ENCODE measurements around the gene GSDMA. TPM values are rescaled to one million over a fixed set of nuclear protein-coding genes. Genes with fewer than 3 reads are reported as not detected.

GSDMA gene
- total RNA-seq, 8 experiments from 2014 or later = 0.09 to 0.33 (median 0.17) TPM; not detected in 5

DNA sequence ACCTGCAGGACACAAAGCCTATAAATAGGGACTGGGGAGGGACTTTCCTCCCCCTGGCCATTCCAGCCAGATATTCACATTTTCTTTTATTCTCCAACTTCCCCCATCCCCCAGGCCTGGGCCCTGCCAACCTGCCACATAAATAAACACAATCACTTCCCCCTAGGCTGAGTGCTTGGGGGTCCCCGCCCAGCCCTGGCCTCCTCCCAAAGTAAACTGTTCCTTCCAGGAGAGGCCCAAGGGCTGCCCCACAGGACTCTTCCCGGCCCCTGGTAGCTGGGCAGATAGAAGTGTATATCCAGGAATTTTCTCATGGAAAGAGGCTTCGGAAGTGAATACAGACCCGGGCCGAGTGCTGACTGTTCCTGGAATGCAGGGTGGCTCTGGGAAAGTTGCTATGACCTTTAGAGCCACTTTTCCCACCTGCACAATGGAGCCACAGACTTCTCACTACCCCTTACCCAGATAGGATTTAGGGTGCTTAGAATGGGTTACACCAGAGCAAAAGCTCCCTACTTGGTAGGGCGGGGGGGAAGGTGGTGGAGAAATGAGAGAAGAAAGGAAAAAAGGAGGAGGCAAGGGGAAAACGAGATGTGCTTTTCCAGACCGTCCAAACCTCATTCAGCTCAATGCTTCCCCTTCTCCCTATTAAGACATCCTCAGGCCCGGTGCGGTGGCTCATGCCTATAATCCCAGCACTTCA, 60.9 kb downstream of the GSDMA start:
- no peak overlapping the region for H3K27ac ChIP-seq
- no peaks in the 10 kb centered on the region for H3K4me1 ChIP-seq (replicated peaks in 1 of 2)
- WGBS, 10 experiments = 78 to 88% (median 82%) methylated on average over 3 to 7 of the region's 10 CpGs; no CpG with 5 or more reads in 7 of the 10 experiments
- peak in 2 of 8 experiments; percentile 9 to 75 for ATAC-seq (replicated peaks in 6 of 8)
- no peak overlapping the region for H3K4me3 ChIP-seq
- in situ Hi-C loops (cut with MboI; ENCODE audit: low pct_unique_long_range_greater_than_20kb in 2 of 9, low sequenced_read_pairs in 9 of 9, unreplicated experiment in 9 of 9) = loop anchor here in 3 of 9 experiments (25.0 kb wide), 1 partner anchor 264 kb away; the partner anchor contains the start of gene CDC6 (in 3 of the 3)

DNA sequence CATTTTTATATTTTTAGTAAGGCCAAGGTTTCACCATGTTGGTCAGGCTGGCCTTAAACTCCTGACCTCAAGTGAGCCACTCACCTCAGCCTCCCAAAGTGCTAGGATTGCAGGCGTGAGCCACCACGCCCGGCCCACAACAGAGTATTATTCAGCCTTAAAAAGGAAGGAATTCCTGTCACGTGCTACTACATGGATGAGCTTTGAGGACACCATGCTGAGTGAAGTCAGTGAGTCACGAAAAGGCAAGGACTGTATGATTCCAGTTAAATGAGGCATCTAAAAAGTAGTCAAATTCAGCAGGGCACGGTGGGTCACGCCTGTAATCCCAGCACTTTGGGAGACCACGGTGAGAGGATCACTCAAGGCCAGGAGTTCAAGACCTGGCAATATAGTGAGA, 62.1 kb downstream of the GSDMA start:
- no peak overlapping the region for H3K4me3 ChIP-seq
- 64 to 94% (median 90%) methylated on average over 1 to 6 of the region's 8 CpGs; no CpG with 5 or more reads in 2 of the 10 experiments for WGBS, 10 experiments
- no peak for ATAC-seq (replicated peaks in 6 of 8)
- in situ Hi-C loops (cut with MboI; ENCODE audit: low pct_unique_long_range_greater_than_20kb in 2 of 9, low sequenced_read_pairs in 9 of 9, unreplicated experiment in 9 of 9) = loop anchor here in 3 of 9 experiments (25.0 kb wide), 1 partner anchor 262 kb away; the partner anchor contains the start of gene CDC6 (in 3 of the 3)
- no peak overlapping the region for H3K27ac ChIP-seq
- H3K4me1 ChIP-seq (replicated peaks in 1 of 2) = no peaks in the 10 kb centered on the region

DNA sequence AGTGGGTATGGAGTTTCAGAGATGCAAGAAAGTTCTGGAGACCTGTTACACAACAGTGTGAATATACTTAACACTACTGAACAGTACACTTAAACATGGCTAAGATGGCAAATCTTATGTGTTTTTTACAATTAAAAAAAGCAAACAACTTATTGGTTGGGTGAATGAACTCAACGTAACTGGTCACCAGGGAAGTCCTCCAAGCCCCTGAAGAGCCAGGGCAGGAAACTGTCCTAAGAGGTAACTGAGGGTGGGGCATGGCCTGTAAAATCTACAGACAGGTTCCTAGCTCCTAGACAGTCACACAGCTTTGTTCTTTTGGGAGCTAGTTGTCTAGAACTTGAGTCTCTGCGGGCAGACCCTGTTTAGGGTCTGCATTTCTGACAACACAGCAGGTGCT, 62.8 kb downstream of the GSDMA start:
- WGBS, 10 experiments = 100% methylated on average over 1 to 2 of the region's 2 CpGs; no CpG with 5 or more reads in 5 of the 10 experiments
- Histone ChIP-seq H3K27ac (no peak overlapping the region), H3K4me3 (no peak overlapping the region), H3K4me1 (replicated peaks in 1 of 2) (no peaks in the 10 kb centered on the region)
- no peak for ATAC-seq (replicated peaks in 6 of 8)
- in situ Hi-C loops (cut with MboI; ENCODE audit: low pct_unique_long_range_greater_than_20kb in 2 of 9, low sequenced_read_pairs in 9 of 9, unreplicated experiment in 9 of 9) = no loop called here

DNA sequence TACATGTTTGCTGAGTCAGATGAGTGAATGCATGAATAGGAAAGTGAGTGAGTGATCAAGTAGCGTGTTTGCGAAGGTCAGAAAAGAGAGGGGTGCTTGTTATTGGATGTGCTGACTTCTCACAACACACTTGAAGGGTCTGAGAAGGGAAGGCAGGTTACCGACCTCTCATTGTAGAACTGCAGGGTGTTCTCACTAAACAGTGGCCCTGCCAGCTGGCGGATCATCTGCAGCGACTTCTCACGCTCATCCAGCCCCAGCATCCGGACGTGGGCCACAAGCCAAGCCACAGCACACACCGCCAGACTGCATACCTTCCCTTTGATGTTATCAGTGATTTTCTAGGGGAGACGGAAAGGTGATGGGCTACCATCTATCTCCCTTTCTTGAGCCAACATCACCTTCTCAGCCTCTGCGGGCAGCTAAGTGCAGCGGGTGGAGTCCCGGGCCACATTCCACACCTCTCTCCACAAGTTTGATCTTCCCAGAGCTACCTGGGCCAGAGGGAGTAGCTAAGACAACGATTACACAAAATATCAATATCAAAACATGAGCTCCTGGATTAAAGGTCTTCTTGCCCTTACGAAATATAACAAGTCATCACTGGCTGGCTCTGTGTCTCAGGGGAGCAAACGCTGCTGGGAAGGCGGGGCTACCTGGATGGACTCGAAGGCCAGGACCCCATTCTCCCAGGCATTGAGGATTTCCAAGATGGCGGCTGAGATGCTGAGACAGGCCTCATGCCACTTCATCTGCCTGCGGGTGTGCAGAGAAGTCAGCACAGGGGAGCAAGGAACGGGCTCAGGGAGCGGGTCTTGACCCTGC, 63.4 kb downstream of the GSDMA start:
- no peak for ATAC-seq (replicated peaks in 6 of 8)
- Histone ChIP-seq H3K27ac (no peak overlapping the region), H3K4me1 (replicated peaks in 1 of 2) (no peaks in the 10 kb centered on the region), H3K4me3 (no peak overlapping the region)
- 60 to 100% (median 88%) methylated on average over 1 to 14 of the region's 22 CpGs; no CpG with 5 or more reads in 2 of the 10 experiments for WGBS, 10 experiments
- in situ Hi-C loops (cut with MboI; ENCODE audit: low pct_unique_long_range_greater_than_20kb in 2 of 9, low sequenced_read_pairs in 9 of 9, unreplicated experiment in 9 of 9) = no loop called here

DNA sequence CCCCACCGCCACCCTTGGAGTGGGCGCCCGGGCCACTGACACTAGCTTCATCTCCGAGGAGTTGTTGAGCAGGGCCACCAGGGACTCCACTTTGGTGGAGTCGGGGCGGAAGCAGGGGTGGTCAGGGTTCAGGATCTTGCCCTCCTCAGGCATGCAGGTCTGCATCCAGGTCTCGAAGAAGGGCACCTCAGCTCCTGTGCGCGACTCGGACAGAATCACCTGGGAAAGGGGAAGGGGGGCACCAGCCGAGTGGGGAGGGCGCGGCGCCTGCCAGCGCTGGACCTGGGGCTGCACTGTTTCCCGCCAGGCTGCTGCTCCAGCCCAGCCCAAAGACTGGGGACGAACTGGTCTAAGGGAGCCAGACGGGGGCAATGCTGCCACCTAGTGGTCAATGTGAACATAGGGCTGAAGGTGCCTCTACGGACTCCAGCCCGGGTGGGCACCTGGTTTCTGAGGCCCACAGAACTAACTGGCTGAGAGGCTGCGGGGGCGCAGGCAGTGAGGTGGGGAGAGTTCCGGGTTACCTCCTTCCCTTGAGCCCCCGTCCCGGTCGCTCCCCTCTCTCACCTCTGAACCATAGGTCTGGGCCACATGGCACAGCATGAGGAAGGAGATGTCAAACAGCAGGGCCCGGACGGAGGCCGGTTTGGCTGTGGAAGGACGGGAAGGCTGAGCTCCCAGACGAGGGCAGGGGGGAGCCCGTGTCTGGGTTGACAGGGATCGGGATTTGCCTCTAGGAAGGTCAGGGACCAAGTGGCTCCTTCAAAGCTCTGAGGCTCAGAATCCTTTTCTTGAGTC, 64.2 kb downstream of the GSDMA start:
- in situ Hi-C loops (cut with MboI; ENCODE audit: low pct_unique_long_range_greater_than_20kb in 2 of 9, low sequenced_read_pairs in 9 of 9, unreplicated experiment in 9 of 9) = no loop called here
- ATAC-seq (replicated peaks in 6 of 8) = peak; percentile 88 to 98 (median 94)
- WGBS, 10 experiments = 7 to 100% (median 20%) methylated on average over 1 to 9 of the region's 33 CpGs; no CpG with 5 or more reads in 2 of the 10 experiments

More for the DNA sequence above, 64.2 kb downstream of the GSDMA start:
- Histone ChIP-seq H3K27ac (no peak overlapping the region), H3K4me1 (replicated peaks in 1 of 2) (no peaks in the 10 kb centered on the region), H3K4me3 (no peak overlapping the region)

Other genes with a start within 250 kb of the GSDMA start
- 10 to 100 TPM; 27.2 to 59.3 (median 40.5) TPM for gene MIEN1, start 232.5 kb upstream of the GSDMA start, total RNA-seq
- gene GRB7, start 225.1 kb upstream of the GSDMA start, total RNA-seq = 1 to 10 TPM in 4 of 8 experiments, under 1 TPM in 1, not detected in 3; 0.83 to 2.6 (median 1.8) TPM
- gene IKZF3, start 98.7 kb upstream of the GSDMA start, total RNA-seq = 1 to 10 TPM in 1 of 8 experiments, under 1 TPM in 6, not detected in 1; under 0.01 to 1.7 (median 0.19) TPM
- under 1 TPM in 1 of 8 experiments, not detected in 7; 0.14 TPM for gene ZPBP2, start 94.8 kb upstream of the GSDMA start, total RNA-seq
- 10 to 100 TPM in 2 of 8 experiments, 1 to 10 TPM in 6; 2.9 to 12.0 (median 6.5) TPM for gene GSDMB, start 44.4 kb upstream of the GSDMA start, total RNA-seq
- 100 to 1,000 TPM in 1 of 8 experiments, 10 to 100 TPM in 7; 35.8 to 101 (median 46.1) TPM for gene ORMDL3, start 35.4 kb upstream of the GSDMA start, total RNA-seq
- gene LRRC3C, start 35.3 kb upstream of the GSDMA start, total RNA-seq = under 1 TPM in 1 of 8 experiments, not detected in 7; 0.52 TPM
- gene PSMD3, start 17.8 kb downstream of the GSDMA start, total RNA-seq = 100 to 1,000 TPM in 4 of 8 experiments, 10 to 100 TPM in 4; 71.7 to 130 (median 104) TPM
- gene CSF3, start 52.4 kb downstream of the GSDMA start, total RNA-seq = 1 to 10 TPM in 3 of 8 experiments, under 1 TPM in 2, not detected in 3; 0.22 to 2.2 (median 1.3) TPM
- 10 to 100 TPM; 28.3 to 75.7 (median 54.9) TPM for gene MED24, start 91.4 kb downstream of the GSDMA start, total RNA-seq
- 10 to 100 TPM in 7 of 8 experiments, 1 to 10 TPM in 1; 7.2 to 66.4 (median 34.8) TPM for gene THRA, start 100.0 kb downstream of the GSDMA start, total RNA-seq
- gene NR1D1, start 137.6 kb downstream of the GSDMA start, total RNA-seq = 10 to 100 TPM in 1 of 8 experiments, 1 to 10 TPM in 4, under 1 TPM in 3; 0.60 to 12.7 (median 2.7) TPM
- 10 to 100 TPM; 38.9 to 89.2 (median 75.5) TPM for gene MSL1, start 159.0 kb downstream of the GSDMA start, total RNA-seq
- 10 to 100 TPM; 23.2 to 73.1 (median 54.4) TPM for gene CASC3, start 177.5 kb downstream of the GSDMA start, total RNA-seq
- 1 to 10 TPM; 5.3 to 8.0 (median 6.7) TPM for gene RAPGEFL1, start 214.5 kb downstream of the GSDMA start, total RNA-seq

Measured in motor neuron (in vitro differentiated cells).